HG03520 (cell line): ENCODE measurements around the gene CDH10.

Experiments used
- ATAC-seq: cut with Tn5 transposase; IDR thresholded peaks from one replicate; pipeline ENCODE4 v1.9.1; 2021; ENCODE audit warnings: mild to moderate bottlenecking, moderate library complexity; ENCODE audit not compliant: unreplicated experiment

The CDH10 gene

DNA sequence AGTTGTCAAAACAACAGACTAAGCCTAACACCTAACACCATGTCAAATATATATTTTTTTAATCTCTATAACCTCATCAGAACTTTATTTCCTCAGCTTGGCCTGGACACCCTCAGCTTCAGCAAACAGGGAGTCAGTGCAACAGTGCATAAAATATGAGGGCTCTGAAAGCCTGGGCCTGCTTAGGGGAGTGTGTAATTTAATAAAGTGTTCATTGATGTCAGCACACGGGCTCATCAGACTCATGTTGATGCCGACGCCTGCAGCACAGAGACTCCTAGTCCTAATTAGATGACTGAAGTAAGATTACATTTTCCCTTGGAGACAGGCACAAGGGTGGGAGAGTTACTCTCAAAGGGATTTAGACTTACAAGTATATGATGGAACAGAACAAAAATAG lies 37.8 kb downstream of the CDH10 start:
- ATAC-seq = no peak

GRCh38 chr5:24602188-24602587 lies 42.6 kb downstream of the CDH10 start:
- ATAC-seq = no peak

DNA sequence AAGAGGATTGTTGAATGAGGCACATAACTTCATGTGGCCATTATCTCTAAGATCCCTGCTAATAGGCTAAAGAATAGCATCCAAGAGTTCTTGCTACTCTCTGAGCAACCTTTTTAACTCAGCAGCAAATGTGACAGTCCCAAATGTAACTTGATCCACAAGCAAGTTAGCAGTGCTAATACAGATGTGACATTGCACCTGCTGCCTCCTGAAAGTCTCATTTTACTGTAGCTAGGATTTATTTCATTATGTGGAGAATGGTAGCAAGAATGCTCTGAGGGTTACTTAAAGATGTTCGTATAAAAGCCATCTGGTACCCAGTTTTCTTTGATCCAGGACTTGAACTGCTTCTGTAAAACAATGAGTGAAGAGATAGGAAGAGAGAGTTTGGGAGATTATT lies 45.8 kb downstream of the CDH10 start:
- no peak for ATAC-seq

- no peak for ATAC-seq
Measured at GRCh38 chr5:24595329-24595728, 49.4 kb downstream of the CDH10 start.

DNA sequence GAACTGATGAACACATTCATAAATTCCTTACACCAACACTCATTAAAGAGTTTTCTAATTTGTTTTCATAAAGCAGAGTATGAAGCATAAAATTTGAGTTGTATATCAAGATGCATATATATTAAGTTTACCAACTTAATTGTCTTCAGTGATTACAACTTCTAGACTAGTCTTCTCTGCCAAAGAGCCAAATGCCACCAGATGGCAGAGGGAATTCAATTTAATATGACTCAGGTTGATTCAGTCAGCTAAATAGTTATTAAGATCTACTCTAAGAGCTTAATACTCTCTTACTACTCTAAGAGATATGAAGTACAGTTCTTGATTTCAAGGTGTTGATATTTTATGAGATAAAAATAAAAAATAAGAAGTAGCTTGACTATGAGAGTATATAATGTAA lies 53.4 kb downstream of the CDH10 start:
- ATAC-seq = no peak

GRCh38 chr5:24589566-24589965 lies 55.2 kb downstream of the CDH10 start:
- ATAC-seq = no peak

GRCh38 chr5:24585751-24586150 lies 59.0 kb downstream of the CDH10 start:
- no peak for ATAC-seq

DNA sequence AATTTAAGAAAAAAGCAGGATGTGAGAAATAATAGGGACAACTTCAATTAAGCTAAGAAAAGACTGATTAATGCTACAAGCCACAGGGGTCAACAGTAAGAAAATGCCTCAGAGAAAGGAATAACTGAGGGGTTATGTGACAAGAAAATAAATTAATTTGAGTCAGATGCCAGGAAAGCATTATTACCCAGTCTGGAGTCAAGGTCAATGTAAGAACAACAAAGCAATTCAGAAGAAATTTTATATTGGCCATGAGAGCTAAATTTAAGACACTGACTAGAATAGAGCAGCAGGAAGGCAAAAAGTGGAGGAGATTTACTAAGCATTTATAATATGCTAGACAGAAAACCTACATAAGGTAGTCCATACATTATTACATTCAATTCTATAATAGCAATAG lies 73.5 kb downstream of the CDH10 start:
- no peak for ATAC-seq

DNA sequence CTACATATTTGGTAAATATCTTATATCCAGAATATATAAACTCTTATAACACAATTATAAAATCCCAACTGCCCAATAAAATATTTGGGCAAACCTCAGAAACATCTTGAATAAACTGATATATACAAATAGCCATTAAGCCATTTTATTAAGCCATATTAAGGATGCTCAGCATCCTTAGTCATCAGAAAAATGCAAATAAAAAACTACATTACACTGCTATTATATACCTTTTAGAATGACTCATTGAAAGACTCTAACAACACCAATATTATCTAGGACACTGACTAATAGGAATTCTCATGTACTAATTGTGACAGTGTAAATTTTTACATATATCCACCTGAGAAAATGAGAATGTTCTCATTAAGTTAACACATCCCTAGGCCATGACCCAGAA lies 77.8 kb downstream of the CDH10 start:
- no peak for ATAC-seq

- ATAC-seq = no peak
Measured at GRCh38 chr5:24555229-24555628, 89.5 kb downstream of the CDH10 start.

GRCh38 chr5:24547132-24547531 lies 97.6 kb downstream of the CDH10 start:
- no peak for ATAC-seq

GRCh38 chr5:24539613-24540012 lies 105.2 kb downstream of the CDH10 start:
- ATAC-seq = no peak

DNA sequence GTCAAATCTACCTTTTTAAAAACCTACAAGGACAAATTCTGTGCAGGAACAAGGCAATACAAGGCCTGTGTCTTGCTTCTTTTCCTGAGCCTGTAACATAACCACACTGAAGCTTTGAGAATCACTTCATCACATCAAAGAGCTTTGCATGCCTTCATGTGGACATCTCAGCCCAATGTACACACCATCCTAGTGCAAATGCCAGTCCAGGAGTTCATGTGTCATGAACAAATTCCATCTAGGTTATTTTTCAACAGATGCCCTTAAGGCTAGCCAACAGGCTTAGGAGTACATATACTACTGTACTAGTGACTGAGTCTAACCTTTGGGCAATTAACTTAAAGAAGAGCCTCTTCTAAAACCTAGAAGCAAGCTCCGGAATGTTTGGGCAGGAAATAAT lies 106.4 kb downstream of the CDH10 start:
- ATAC-seq = no peak

GRCh38 chr5:24535646-24536045 lies 109.1 kb downstream of the CDH10 start:
- ATAC-seq = no peak

GRCh38 chr5:24530906-24531305 lies 113.9 kb downstream of the CDH10 start:
- no peak for ATAC-seq

DNA sequence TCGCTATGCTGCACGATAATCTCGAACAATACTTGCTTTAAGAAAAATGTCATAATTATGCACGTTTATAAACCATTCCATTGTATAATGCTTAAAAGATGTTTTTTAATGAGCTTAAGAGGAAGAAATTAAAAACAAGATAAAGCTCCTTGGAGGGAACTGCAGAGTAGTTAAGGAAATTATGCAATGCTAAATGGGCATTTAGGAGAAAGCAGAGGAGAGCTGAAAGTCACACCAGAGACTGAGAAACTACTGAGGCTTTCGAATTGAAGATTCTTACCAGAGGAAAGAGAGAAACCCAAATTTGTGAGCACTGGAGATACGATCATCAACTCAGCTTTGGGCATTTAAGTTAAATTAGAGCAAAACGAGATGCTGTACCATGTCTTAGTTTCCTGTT lies 119.4 kb downstream of the CDH10 start:
- ATAC-seq = no peak

DNA sequence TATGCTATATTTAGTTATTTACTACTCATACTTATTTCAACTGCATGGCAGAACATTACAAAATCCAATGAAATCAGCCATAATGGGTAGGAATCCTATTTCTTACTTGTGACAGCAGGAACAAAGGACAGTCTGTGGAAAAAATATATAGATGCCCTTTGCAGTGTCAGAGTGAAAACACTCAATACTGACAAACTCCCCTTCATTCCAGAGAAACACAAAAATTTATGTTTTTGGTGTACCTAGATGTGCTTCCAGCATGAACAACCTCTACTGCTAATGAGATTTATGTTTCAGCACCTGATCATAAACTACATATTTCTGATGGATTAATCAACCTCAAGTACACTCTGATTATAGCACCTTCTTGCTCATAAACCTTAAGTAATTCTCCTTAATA lies 132.4 kb downstream of the CDH10 start:
- ATAC-seq = no peak

DNA sequence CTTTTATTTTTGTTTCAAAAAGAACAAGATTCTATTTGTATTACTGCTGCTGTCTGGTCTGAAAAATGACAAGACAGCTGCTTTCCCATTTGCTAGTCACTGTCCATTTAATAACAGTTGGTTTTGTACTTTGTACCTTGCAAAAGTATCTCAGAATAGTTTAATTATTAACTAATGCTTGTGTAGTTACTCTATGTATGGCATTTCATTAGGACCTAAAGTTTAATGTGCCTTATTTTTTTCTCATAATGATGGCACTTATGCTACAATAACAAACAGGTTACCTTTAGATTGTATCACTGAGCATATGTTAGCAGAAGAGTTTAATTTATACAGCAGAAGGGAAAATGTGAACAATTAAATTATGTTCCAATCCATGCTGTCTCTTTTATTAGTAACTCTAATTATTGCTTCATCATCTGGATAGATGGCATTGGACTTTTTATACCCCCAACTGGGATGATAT lies 134.2 kb downstream of the CDH10 start:
- ATAC-seq = no peak

DNA sequence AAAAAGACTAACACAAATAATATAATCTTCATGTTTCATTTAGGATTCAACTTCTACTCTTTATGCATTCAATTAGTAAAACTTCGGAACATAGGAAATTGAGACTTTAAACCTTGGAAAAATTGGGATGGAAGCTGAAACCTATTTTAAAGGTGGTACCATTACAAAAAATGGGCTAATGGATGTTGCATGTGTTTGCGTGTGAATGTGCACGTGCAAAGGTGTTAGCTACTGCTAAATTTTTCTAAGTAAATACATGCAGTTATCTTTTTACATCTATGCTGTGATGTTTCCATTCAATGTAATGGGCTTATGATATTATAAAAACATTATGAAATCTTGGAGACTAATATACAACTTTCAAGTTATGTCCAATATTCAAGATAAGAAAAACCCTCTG lies 134.8 kb downstream of the CDH10 start:
- no peak for ATAC-seq

- no peak for ATAC-seq
Measured at GRCh38 chr5:24505258-24505657, 139.5 kb downstream of the CDH10 start.

DNA sequence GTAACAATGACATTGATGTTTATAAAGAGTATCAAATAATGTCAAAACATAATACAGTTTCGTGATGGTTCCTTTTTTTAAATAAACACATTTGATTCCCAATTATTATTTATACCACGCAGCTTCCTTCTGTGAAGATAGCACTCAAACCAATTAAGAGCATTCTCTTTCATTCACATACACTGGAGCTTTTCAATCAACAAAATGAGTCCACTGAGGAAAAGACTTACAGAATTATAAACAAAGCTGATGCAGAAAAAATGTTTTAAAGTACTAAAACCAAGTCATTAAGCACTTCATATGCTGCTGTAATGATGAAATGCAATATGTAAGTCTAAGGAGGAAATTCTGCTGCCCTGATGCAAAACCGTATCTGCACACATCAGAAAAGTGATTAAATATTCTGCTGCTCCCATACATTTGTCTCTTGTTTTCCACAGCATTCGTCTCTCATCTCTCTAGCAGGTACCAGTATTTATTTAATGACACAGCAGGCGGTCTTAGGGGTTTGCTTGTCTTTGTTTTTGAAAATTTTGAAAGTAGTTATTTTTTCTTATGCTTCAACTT lies 147.1 kb downstream of the CDH10 start:
- no peak for ATAC-seq

- ATAC-seq = no peak
Measured at GRCh38 chr5:24497145-24497544, 147.6 kb downstream of the CDH10 start.

GRCh38 chr5:24496268-24496667 lies 148.5 kb downstream of the CDH10 start:
- no peak for ATAC-seq

DNA sequence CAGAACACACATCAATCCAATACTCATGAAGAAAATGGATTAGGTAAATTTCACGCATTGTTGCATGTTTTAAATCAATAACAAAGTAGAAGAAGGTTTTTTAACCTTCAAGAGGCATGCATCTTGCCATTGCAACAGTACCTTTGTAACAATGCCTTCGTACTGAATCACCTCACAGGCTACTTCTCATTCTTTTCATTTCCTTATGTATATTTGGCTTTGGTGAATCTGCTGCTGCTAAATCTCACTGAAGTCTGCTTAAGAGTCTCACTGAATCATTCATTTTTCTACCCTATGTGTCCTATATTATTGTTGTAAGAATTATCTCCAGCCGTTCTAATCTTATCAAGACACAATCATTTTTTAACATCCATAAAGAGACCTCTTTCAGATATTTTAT lies 152.5 kb downstream of the CDH10 start:
- no peak for ATAC-seq
